Keratinocyte (primary cell): ENCODE measurements around the gene FKBP10. TPM values are rescaled to one million over a fixed set of nuclear protein-coding genes. Genes with fewer than 3 reads are reported as not detected.

ENCODE experiments used
- DNase-seq: peaks from one replicate; pipeline ENCODE4 v3.0.0-alpha.2; 2011; ENCODE audit warnings: low read depth, missing footprints, low spot score
- FAIRE-seq: peaks from 2 replicates; lab custom pipeline; 2011; peaks lifted over from hg19 to GRCh38; lab: Jason Lieb, UNC
- H2AFZ ChIP-seq: 2 replicates; pipeline ENCODE4 v1.6.0; 2012; ENCODE audit warnings: low read length, control low read depth, inconsistent platforms; ENCODE audit not compliant: control insufficient read depth
- H3K27ac ChIP-seq: 2 replicates; pipeline ENCODE4 v1.5.1; 2011; ENCODE audit warnings: low read length; ENCODE audit not compliant: control insufficient read depth, insufficient read depth
- H3K27me3 ChIP-seq: 3 replicates; pipeline ENCODE4 v1.6.0; 2011; ENCODE audit warnings: low read length; ENCODE audit not compliant: control insufficient read depth, insufficient read depth; ENCODE audit errors: extremely low read depth
- H3K36me3 ChIP-seq, 2 experiments: 2 replicates in 1 of 2; 3 replicates in 1 of 2; pipeline ENCODE4 v1.5.1; 2011; ENCODE audit warnings: low read length in 2 of 2, mild to moderate bottlenecking in 1 of 2; ENCODE audit not compliant: control insufficient read depth in 2 of 2, insufficient read depth in 2 of 2; ENCODE audit errors: extremely low read depth in 1 of 2
- H3K4me1 ChIP-seq: 3 replicates; pipeline ENCODE4 v1.5.1; 2011; ENCODE audit warnings: low read length; ENCODE audit not compliant: control insufficient read depth, insufficient read depth; ENCODE audit errors: extremely low read depth
- H3K4me2 ChIP-seq: 3 replicates; pipeline ENCODE4 v1.6.0; 2011; ENCODE audit warnings: low read depth, low read length; ENCODE audit not compliant: control insufficient read depth, insufficient read depth; ENCODE audit errors: extremely low read depth
- H3K4me3 ChIP-seq, 3 experiments: fragments of 200-600 bp in 1 of 3; sonication (generic) in 1 of 3; 2 replicates in 2 of 3; 3 replicates in 1 of 3; pipeline ENCODE4 v1.5.1; 2011 to 2016; ENCODE audit warnings: low read length in 3 of 3, mild to moderate bottlenecking in 3 of 3, control low read depth in 2 of 3, inconsistent platforms in 1 of 3, low read depth in 1 of 3, mixed read lengths in 1 of 3, mixed run types in 1 of 3, moderate library complexity in 1 of 3; ENCODE audit not compliant: control insufficient read depth in 2 of 3, insufficient read depth in 2 of 3; ENCODE audit errors: extremely low read depth in 1 of 3
- H3K79me2 ChIP-seq: 2 replicates; pipeline ENCODE4 v1.6.0; 2012; ENCODE audit warnings: low read length; ENCODE audit not compliant: control insufficient read depth, insufficient read depth
- H3K9ac ChIP-seq: 3 replicates; pipeline ENCODE4 v1.6.0; 2011; ENCODE audit warnings: low read length; ENCODE audit not compliant: control insufficient read depth, insufficient read depth; ENCODE audit errors: extremely low read depth
- H3K9me1 ChIP-seq: 3 replicates; pipeline ENCODE4 v1.6.0; 2011; ENCODE audit warnings: low read length; ENCODE audit not compliant: control insufficient read depth, insufficient read depth; ENCODE audit errors: extremely low read depth
- H3K9me3 ChIP-seq: 2 replicates; pipeline ENCODE4 v1.5.1; 2012; ENCODE audit warnings: low read depth, low read length; ENCODE audit not compliant: control insufficient read depth
- H4K20me1 ChIP-seq: 3 replicates; pipeline ENCODE4 v1.6.0; 2011; ENCODE audit warnings: low read length; ENCODE audit not compliant: control insufficient read depth, insufficient read depth; ENCODE audit errors: extremely low read depth
- CTCF ChIP-seq, 3 experiments: IDR thresholded peaks in 1 of 3; conservative IDR thresholded peaks in 1 of 3; optimal IDR thresholded peaks in 1 of 3; 2 replicates in 2 of 3; 3 replicates in 1 of 3; pipeline versions ENCODE3 to v1.5.1; 2011; ENCODE audit warnings: low read length in 3 of 3, mild to moderate bottlenecking in 3 of 3, moderate library complexity in 2 of 3, control low read depth in 1 of 3, inconsistent platforms in 1 of 3; ENCODE audit not compliant: insufficient read depth in 2 of 3; ENCODE audit errors: extremely low read depth in 1 of 3
- EZH2 ChIP-seq: IDR thresholded peaks from one replicate; pipeline ENCODE4 v1.6.1; 2012; ENCODE audit warnings: inconsistent platforms, mild to moderate bottlenecking, low read length, moderate library complexity
- dilution Hi-C: fragments of 300-500 bp; cut with MboI; formaldehyde crosslinking; loops from one replicate; pipeline ENCODE4 v1.7.0; 2020; ENCODE audit warnings: low sequenced_read_pairs; ENCODE audit not compliant: extremely low pct_ligation_motif_present
- polyA plus RNA-seq, 5 experiments: library from polyadenylated mRNA; depleted of rRNA in 3 of 5; stranded (reverse) in 3 of 5; stranded (forward) in 1 of 5; unstranded in 1 of 5; fragments of >200 nt; gene quantifications; 1 replicate in 1 of 5; 2 replicates in 3 of 5; 3 replicates in 1 of 5; pipeline versions ENCODE4 v1.2.1 to v1.2.3, GENCODE V29; 2011 to 2012; ENCODE audit warnings: missing spikeins in 2 of 5, low read depth in 1 of 5, low replicate concordance in 1 of 5

FKBP10 gene
- polyA plus RNA-seq, 1 donor (not counting 4 experiments of a cell fraction or from before 2014, with no cell fraction given): 0.38 TPM

- no peak overlapping the region for H3K27ac ChIP-seq
- TF ChIP-seq EZH2 (no peak), CTCF (optimal IDR thresholded peaks at IDR 0.05 in 1 of 3, IDR thresholded peaks at IDR 0.05 in 1 of 3, conservative IDR thresholded peaks at IDR 0.05 in 1 of 3; ENCODE audit: extremely low read depth in 1 of 3, insufficient read depth in 2 of 3, low read length in 3 of 3) (no peak)
- H4K20me1 ChIP-seq: peaks cover 21% of the 10 kb centered on the region
- H3K4me1 ChIP-seq: peaks cover 35% of the 10 kb centered on the region
- peaks cover 3% of the 10 kb centered on the region for H3K9me1 ChIP-seq
- no peak overlapping the region for H2AFZ ChIP-seq
- peaks cover 61% of the 10 kb centered on the region for H3K79me2 ChIP-seq
- H3K27me3 ChIP-seq: no peaks in the 10 kb centered on the region
- no peaks in the 10 kb centered on the region for H3K9me3 ChIP-seq
- no peak for FAIRE-seq
- no peak overlapping the region for H3K4me2 ChIP-seq
- dilution Hi-C loops: no loop called here
- H3K9ac ChIP-seq: no peak overlapping the region
- no peak overlapping the region for H3K4me3 ChIP-seq
- DNase-seq: no peak
- H3K36me3 ChIP-seq: peaks cover 46% of the 10 kb centered on the region in 2 experiments
Observed at GRCh38 chr17:41769985-41770384, 42.8 kb upstream of the FKBP10 start.

GRCh38 chr17:41771389-41772206 lies 41.2 kb upstream of the FKBP10 start:
- peak overlapping the region; percentile 47 for H3K9ac ChIP-seq
- no peak for TF ChIP-seq EZH2
- TF ChIP-seq CTCF (optimal IDR thresholded peaks at IDR 0.05 in 1 of 3, IDR thresholded peaks at IDR 0.05 in 1 of 3, conservative IDR thresholded peaks at IDR 0.05 in 1 of 3; ENCODE audit: extremely low read depth in 1 of 3, insufficient read depth in 2 of 3, low read length in 3 of 3): no peak
- peak overlapping the region; percentile 63 for H3K4me2 ChIP-seq
- no peaks in the 10 kb centered on the region for H3K9me3 ChIP-seq
- peaks cover 24% of the 10 kb centered on the region for H4K20me1 ChIP-seq
- peak overlapping the region in 1 of 3 experiments; percentile 41 for H3K4me3 ChIP-seq
- FAIRE-seq (no peak), DNase-seq (no peak)
- peaks cover 49% of the 10 kb centered on the region for H3K4me1 ChIP-seq
- H3K9me1 ChIP-seq: peaks cover 3% of the 10 kb centered on the region
- peak overlapping the region; percentile 98 for H3K27ac ChIP-seq
- no peak overlapping the region for H2AFZ ChIP-seq
- peaks cover 72% of the 10 kb centered on the region for H3K79me2 ChIP-seq
- H3K27me3 ChIP-seq: no peaks in the 10 kb centered on the region
- dilution Hi-C loops: no loop called here
- H3K36me3 ChIP-seq: peaks cover 44 to 51% of the 10 kb centered on the region in 2 experiments
